Esophagus squamous epithelium (tissue), 4 donors: Measurements from ENCODE around the gene CAMTA1.

Source experiments
- POLR2A ChIP-seq, 4 donors: fragments of 450-650 bp; IDR thresholded peaks; one replicate each; pipeline ENCODE4 v1.6.1; 2017; ENCODE audit warnings: antibody characterized with exemption in 4 of 4, mild to moderate bottlenecking in 4 of 4, moderate library complexity in 3 of 4
- TF ChIP-seq, protein P1 (sequence below), 6 experiments: fragments of 450-650 bp in 4 of 6; fragments of 200-600 bp in 2 of 6; sonication (generic) in 2 of 6; IDR thresholded peaks; one replicate each; pipeline ENCODE4 v1.5.1; 2016 to 2019; ENCODE audit warnings: antibody characterized with exemption in 6 of 6, mild to moderate bottlenecking in 4 of 6, moderate library complexity in 4 of 6

DNA sequence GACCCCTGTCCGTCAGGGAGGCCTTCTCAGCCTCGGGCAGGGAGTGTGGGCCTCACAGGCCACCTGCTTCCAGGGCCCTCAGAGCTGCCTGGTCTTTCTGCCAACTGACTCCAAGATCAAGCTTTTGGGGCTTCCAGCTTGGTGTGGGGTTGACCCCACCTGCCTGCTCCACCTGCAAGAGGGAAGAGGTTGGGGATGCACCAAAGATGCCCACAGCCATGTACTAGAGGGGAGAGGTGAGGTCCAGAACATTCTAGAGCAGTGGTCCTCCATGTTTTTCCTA, 719.1 kb downstream of the CAMTA1 start:
- TF ChIP-seq, protein P1, sequence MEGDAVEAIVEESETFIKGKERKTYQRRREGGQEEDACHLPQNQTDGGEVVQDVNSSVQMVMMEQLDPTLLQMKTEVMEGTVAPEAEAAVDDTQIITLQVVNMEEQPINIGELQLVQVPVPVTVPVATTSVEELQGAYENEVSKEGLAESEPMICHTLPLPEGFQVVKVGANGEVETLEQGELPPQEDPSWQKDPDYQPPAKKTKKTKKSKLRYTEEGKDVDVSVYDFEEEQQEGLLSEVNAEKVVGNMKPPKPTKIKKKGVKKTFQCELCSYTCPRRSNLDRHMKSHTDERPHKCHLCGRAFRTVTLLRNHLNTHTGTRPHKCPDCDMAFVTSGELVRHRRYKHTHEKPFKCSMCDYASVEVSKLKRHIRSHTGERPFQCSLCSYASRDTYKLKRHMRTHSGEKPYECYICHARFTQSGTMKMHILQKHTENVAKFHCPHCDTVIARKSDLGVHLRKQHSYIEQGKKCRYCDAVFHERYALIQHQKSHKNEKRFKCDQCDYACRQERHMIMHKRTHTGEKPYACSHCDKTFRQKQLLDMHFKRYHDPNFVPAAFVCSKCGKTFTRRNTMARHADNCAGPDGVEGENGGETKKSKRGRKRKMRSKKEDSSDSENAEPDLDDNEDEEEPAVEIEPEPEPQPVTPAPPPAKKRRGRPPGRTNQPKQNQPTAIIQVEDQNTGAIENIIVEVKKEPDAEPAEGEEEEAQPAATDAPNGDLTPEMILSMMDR (IDR thresholded peaks at IDR 0.05), result no peak
- TF ChIP-seq POLR2A (IDR thresholded peaks at IDR 0.05), result no peak
